GM19463 (cell line): ENCODE measurements around the gene ZNF668.

ENCODE experiments used
- ATAC-seq: cut with Tn5 transposase; IDR thresholded peaks from one replicate; pipeline ENCODE4 v1.9.1; 2021; ENCODE audit warnings: mild to moderate bottlenecking, moderate library complexity; ENCODE audit not compliant: unreplicated experiment

Gene ZNF668

DNA sequence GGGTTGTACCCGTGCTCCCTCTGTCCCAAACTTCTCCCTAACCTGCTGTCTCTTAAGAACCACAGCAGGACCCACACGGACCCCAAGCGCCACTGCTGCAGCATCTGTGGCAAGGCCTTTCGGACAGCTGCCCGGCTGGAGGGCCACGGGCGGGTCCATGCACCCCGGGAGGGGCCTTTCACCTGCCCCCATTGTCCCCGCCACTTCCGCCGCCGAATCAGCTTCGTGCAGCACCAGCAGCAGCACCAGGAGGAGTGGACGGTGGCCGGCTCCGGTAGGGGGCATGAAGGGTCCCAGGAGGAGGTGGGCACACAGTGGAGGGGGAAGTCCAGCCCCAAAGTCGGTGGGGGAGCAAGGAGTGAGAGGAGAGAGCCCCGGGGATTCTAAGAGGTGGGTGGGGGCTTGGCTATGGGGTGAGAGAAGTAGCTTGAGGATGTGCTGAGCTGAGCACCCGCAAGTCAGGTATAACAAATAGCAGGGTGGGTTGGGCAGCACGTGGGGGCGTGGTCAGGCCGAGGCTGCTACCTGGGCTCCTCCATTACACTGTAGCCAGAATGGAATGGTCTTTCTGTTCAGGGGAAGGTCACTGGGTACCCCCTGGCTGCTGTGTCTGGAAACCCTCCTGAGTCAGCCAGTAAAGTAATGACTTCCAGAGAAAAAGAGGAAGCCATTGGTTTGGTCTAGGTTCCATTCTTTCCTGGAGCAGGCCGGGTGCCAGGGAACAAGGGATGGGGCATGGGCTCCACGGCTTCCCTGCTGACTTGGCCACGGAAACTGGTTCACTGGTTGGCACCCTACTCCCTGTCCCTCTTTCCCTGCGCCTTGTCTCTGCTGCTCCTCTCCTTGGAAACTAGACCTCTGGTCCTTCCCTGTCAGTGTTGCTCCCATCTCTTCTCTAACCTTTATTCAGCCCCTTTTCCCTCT is 7.7 kb upstream of the ZNF668 start:
- no peak for ATAC-seq

GRCh38 chr16:31080756-31081419 is 6.8 kb upstream of the ZNF668 start:
- ATAC-seq = no peak

DNA sequence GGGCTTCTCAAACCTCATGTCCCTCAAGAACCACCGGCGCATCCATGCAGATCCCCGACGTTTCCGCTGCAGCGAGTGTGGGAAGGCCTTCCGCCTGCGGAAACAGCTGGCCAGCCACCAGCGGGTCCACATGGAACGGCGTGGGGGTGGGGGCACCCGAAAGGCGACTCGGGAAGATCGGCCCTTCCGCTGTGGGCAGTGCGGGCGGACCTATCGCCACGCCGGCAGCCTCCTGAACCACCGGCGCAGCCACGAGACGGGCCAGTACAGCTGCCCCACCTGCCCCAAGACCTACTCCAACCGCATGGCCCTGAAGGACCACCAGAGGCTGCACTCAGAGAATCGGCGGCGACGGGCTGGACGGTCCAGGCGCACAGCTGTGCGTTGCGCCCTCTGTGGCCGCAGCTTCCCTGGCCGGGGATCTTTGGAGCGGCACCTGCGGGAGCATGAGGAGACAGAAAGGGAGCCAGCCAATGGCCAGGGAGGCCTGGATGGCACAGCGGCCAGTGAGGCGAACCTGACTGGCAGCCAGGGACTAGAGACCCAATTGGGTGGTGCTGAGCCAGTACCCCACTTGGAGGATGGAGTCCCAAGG is 6.1 kb upstream of the ZNF668 start:
- ATAC-seq = no peak

DNA sequence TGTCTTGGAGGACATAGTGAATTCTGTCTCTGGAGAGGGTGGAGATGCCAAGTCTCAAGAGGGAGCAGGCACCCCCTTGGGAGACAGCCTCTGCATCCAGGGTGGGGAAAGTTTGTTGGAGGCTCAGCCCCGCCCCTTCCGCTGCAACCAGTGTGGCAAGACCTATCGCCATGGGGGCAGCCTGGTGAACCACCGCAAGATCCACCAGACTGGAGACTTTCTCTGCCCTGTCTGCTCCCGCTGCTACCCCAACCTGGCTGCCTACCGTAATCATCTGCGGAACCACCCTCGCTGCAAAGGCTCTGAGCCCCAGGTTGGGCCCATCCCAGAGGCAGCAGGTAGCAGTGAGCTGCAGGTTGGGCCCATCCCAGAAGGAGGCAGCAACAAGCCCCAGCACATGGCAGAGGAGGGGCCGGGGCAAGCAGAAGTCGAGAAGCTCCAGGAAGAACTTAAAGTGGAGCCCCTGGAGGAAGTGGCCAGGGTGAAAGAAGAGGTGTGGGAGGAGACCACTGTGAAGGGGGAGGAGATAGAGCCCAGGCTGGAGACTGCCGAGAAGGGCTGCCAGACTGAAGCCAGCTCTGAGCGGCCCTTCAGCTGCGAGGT is 5.4 kb upstream of the ZNF668 start:
- ATAC-seq = no peak

DNA sequence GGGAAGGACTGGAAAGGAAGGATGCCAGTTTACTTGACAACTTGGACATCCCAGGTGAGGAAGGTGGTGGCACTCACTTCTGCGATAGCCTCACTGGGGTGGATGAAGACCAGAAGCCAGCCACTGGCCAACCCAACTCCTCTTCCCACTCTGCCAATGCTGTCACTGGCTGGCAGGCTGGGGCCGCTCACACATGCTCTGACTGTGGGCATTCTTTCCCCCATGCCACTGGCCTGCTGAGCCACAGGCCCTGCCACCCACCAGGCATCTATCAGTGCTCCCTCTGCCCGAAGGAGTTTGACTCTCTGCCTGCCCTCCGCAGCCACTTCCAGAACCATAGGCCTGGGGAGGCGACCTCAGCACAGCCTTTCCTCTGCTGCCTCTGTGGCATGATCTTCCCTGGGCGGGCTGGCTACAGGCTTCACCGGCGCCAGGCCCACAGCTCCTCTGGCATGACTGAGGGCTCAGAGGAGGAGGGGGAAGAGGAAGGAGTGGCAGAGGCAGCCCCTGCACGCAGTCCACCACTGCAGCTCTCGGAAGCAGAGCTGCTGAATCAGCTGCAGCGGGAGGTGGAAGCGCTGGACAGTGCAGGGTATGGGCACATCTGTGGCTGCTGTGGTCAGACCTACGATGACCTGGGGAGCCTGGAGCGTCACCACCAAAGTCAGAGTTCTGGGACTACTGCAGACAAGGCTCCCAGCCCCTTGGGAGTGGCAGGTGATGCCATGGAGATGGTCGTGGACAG is 4.7 kb upstream of the ZNF668 start:
- ATAC-seq = no peak

DNA sequence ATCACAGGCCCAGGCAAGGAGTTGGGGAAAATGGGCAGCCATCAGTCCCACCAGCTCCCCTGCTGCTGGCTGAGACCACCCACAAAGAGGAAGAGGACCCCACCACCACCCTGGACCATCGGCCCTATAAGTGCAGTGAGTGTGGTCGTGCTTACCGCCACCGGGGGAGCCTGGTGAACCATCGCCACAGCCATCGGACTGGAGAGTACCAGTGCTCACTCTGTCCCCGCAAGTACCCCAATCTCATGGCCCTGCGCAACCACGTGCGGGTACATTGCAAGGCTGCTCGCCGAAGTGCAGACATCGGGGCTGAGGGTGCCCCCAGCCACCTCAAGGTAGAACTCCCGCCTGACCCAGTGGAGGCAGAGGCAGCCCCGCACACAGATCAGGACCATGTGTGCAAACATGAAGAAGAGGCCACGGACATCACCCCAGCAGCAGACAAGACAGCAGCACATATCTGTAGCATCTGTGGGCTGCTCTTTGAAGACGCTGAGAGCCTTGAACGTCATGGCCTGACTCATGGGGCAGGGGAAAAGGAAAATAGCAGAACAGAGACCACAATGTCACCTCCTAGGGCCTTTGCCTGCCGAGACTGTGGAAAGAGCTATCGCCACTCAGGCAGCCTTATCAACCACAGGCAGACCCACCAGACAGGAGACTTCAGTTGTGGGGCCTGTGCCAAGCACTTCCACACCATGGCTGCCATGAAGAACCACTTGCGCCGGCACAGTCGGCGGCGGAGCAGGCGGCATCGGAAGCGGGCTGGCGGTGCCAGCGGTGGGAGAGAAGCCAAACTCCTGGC is 3.8 kb upstream of the ZNF668 start:
- ATAC-seq = no peak

GRCh38 chr16:31077024-31077423 is 3.0 kb upstream of the ZNF668 start:
- ATAC-seq = no peak

GRCh38 chr16:31076319-31076718 is 2.3 kb upstream of the ZNF668 start:
- ATAC-seq = no peak

- ATAC-seq = no peak
These were observed 759 bp upstream of the ZNF668 start for GRCh38 chr16:31074814-31075183.

GRCh38 chr16:31073142-31073969 is 684 bp downstream of the ZNF668 start:
- ATAC-seq = peak; percentile 49

- ATAC-seq = no peak
These were observed 1.4 kb downstream of the ZNF668 start for GRCh38 chr16:31072540-31073141.

DNA sequence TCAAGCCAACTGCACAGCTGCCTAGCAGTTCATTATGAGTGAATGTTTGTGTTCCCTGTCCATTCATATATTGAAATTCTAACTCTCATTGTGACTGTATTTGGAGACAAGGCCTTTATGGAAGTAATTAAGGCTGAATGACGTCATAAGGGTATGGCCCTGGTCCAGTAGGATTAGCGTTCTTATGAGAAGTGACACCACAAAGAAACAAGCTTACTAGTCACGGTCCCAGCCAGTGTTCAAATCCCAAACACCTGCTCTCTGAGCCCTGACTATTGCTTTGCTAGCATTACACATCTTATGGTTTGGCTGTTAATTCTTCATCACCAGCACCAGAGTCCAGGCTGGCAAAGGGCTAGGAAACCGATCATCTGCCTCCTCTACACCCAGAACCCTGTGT is 2.2 kb downstream of the ZNF668 start:
- ATAC-seq = no peak

DNA sequence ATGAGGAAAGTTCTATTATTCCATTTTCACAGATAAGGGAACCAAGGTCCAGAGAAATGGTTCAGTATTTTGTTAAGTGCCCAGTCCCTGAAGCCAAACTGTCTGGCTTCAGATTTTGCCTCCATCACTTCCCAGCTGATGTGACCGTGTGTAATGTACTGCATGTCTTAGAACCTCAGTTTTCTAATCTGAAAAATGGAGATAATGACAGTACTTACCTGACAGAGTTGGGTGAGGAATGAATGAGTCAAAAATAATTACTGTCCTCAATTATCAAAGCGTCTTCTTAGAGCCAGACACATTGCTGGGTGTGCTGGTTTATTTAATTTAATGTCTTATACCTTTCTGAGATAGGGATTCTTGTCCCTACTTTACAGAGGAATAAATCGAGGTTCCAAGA is 6.7 kb downstream of the ZNF668 start:
- no peak for ATAC-seq

- no peak for ATAC-seq
These were observed 9.1 kb downstream of the ZNF668 start for GRCh38 chr16:31064882-31065461.

GRCh38 chr16:31063843-31064611 is 10.0 kb downstream of the ZNF668 start:
- ATAC-seq = no peak

- ATAC-seq = no peak
These were observed 10.6 kb downstream of the ZNF668 start for GRCh38 chr16:31063495-31063842.

DNA sequence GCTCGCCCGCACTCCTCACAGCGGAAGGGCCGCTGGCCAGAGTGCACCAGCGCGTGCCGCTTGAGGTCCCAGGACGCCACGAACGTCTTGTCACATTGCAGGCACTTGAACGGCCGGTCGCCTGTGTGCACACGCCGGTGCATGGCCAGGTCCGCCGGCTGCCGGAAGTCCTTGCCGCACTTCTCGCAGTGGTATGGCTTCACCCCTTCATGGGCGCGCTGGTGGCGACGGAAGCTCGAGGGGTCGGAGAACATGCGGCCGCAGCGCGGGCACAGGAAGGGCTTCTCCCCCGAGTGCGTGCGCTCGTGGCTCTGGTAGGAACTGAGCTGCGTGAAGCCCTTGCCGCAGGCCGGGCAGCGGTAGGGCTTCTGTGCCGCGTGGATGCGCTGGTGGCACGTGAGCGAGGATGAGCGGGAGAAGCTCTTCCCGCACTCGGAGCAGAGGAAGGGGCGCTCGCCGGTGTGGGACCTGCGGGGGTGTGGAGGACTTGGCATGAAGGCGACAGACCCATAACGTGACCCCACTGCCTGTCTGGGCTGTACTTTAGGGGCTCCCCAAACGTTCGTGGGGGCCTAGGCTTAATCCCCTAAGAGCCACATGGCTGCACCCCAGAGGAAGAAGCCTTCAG is 12.1 kb downstream of the ZNF668 start:
- ATAC-seq = no peak
